PC-9 (cell line): ENCODE data around the gene MYO1A.

Experiments used
- CTCF ChIP-seq: fragments of 200-600 bp; sonication (generic); conservative IDR thresholded peaks from 2 replicates; pipeline ENCODE4 v1.6.1; 2017; ENCODE audit warnings: mixed run types, antibody characterized with exemption, mild to moderate bottlenecking, moderate library complexity
- EZH2 ChIP-seq: fragments of 200-600 bp; sonication (generic); IDR thresholded peaks from 2 replicates; pipeline ENCODE4 v1.8.0; 2017; ENCODE audit warnings: antibody characterized with exemption, low read depth

- TF ChIP-seq EZH2, result no peak
- TF ChIP-seq CTCF, result no peak
Measured at GRCh38 chr12:57011438-57012424, 38.2 kb downstream of the MYO1A start.
